Measurements from ENCODE around the gene RRH. TPM values are rescaled to one million over a fixed set of nuclear protein-coding genes. Genes with fewer than 3 reads are reported as not detected.

RRH gene
- total RNA-seq, 2 experiments from 2014 or later: 0.21 TPM; not detected in 1

DNA sequence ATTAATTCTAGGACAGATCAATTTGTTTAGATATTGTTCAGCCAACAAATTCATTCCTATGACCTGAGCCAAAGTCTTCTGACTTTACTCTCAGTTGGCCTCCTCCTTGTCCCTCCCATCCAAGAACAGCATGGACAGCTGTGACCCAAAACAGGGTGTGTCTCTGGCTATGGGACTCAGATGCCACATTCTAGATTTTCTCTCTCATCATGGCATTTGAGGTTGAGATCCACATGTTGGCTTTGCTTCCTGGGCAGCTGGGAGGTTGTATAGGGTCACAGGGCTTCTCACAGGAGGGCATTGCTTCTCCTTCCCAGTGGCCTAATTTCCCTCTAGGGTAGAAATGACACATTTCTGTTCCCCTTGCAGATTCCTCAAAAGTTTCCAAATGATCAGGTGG, 62.3 kb downstream of the RRH start:
- DNase-seq: no peak
- no peaks in the 10 kb centered on the region for H3K9me3 Mint-ChIP-seq (ENCODE audit: low read depth)
- intact Hi-C loops (cut with DNase I, micrococcal nuclease): no loop called here
- H3K4me1 Mint-ChIP-seq: no peaks in the 10 kb centered on the region
- CTCF ChIA-PET: no interaction called here
- ATAC-seq: no peak
- H3K27me3 Mint-ChIP-seq: no peaks in the 10 kb centered on the region
- H3K36me3 Mint-ChIP-seq (ENCODE audit: low read depth): no peaks in the 10 kb centered on the region
- POLR2A ChIA-PET: no interaction called here
- no peak overlapping the region for H3K27ac Mint-ChIP-seq
- H3K4me3 Mint-ChIP-seq: no peak overlapping the region

Other genes with a start within 250 kb of the RRH start
- gene CASP6, start 124.5 kb upstream of the RRH start, total RNA-seq: 10 to 100 TPM; 23.3 to 26.5 TPM
- gene PLA2G12A, start 97.9 kb upstream of the RRH start, total RNA-seq: 10 to 100 TPM; 17.9 to 31.1 TPM
- not detected for gene CFI, start 26.0 kb upstream of the RRH start, total RNA-seq
- 10 to 100 TPM; 37.4 to 42.2 TPM for gene GAR1, start 12.2 kb upstream of the RRH start, total RNA-seq
- under 1 TPM; 0.19 to 0.27 TPM for gene LRIT3, start 20.1 kb downstream of the RRH start, total RNA-seq
- under 1 TPM in 1 of 2 experiments, not detected in 1; 0.34 TPM for gene EGF, start 84.9 kb downstream of the RRH start, total RNA-seq

All from activated CD4-positive, alpha-beta T cell treated with anti-CD3 and anti-CD28 coated beads for 36 hours (primary cell).